ENCODE measurements around the gene GPBAR1. TPM values are rescaled to one million over a fixed set of nuclear protein-coding genes. Genes with fewer than 3 reads are reported as not detected.
A peak's percentile ranks its signal among the peaks of the same experiment; 100 is the strongest.
"Not testable (repeated sequence)": the region's sequence is repeated elsewhere in the genome, so short reads cannot be mapped to it uniquely, and the experiment has no call there.

The GPBAR1 gene
- total RNA-seq, 1 donor from 2014 or later, result 1.0 TPM

DNA sequence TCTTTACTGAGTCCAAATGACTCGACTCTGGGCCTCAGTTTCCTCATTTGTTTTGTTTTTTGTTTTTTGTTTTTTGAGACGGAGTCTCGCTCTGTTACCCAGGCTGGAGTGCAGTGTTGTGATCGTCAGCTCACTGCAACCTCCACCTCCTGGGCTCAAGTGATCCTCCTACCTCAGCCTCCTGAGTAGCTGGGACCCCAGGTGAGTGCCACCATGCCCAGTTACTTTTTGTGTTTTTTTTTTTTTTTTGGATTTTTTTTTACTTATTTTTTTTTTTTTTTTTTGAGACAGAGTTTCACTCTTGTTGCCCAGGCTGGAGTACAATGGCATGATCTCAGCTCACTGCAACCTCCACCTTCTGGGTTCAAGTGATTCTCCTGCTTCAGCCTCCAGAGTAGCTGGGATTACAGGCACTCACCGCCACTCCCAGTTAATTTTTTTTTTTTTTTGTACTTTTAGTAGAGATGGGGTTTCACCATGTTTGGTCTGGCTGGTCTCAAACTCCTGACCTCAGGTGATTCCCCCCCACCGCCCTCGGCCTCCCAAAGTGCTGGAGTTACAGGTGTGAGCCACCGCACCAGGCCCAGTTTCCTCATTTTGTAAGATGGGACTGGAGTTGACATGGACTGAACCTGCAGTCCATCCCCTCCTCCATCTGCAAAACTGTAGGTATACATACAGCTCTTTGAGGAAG, 12.5 kb downstream of the GPBAR1 start:
- not testable (repeated sequence) for H3K9me3 ChIP-seq (ENCODE audit: control insufficient read depth in 3 of 3, low read length in 3 of 3); H3K4me3 ChIP-seq (ENCODE audit: low read length in 3 of 3); H3K27me3 ChIP-seq (ENCODE audit: control insufficient read depth in 3 of 3, insufficient read depth in 3 of 3, low read length in 3 of 3)
- Histone ChIP-seq H3K4me1 (ENCODE audit: control insufficient read depth in 3 of 3, insufficient read depth in 3 of 3, low read length in 3 of 3) (peaks cover 43 to 56% (median 51%) of the 10 kb centered on the region in 3 donors), H3K27ac (ENCODE audit: low read depth, low read length) (peak overlapping the region; percentile 67), H3K36me3 (ENCODE audit: control insufficient read depth in 3 of 3, insufficient read depth in 3 of 3, low read length in 3 of 3) (peaks cover 40 to 48% (median 48%) of the 10 kb centered on the region in 3 donors), H3K9ac (ENCODE audit: low read depth in 1 of 3, low read length in 3 of 3) (peak overlapping the region in 1 of 3 donors; percentile 70)

DNA sequence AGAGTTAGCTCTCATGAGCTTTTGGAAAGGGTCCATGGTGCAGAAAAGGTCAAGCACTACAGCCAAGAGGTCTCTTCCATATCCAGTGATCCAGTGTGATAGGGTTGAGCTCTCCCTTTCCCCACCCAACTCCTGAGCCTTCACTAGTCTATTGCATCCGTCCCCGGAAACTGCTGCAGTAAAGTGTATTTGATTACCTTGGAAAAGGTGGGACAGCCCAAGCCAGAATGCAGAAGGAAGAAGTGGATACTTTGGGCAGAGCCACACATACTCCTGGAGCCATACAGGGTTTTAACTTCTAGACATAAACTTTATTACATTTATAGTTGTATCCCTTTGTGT, 13.1 kb downstream of the GPBAR1 start:
- H3K27ac ChIP-seq (ENCODE audit: low read depth, low read length), result no peak overlapping the region
- peaks cover 46 to 53% (median 53%) of the 10 kb centered on the region in 3 donors for H3K36me3 ChIP-seq (ENCODE audit: control insufficient read depth in 3 of 3, insufficient read depth in 3 of 3, low read length in 3 of 3)
- no peak overlapping the region for H3K9ac ChIP-seq (ENCODE audit: low read depth in 1 of 3, low read length in 3 of 3)
- H3K27me3 ChIP-seq (ENCODE audit: control insufficient read depth in 3 of 3, insufficient read depth in 3 of 3, low read length in 3 of 3), result no peaks in the 10 kb centered on the region
- H3K4me3 ChIP-seq (ENCODE audit: low read length in 3 of 3), result no peak overlapping the region
- peaks cover 43 to 59% (median 51%) of the 10 kb centered on the region in 3 donors for H3K4me1 ChIP-seq (ENCODE audit: control insufficient read depth in 3 of 3, insufficient read depth in 3 of 3, low read length in 3 of 3)
- H3K9me3 ChIP-seq (ENCODE audit: control insufficient read depth in 3 of 3, low read length in 3 of 3), result no peaks in the 10 kb centered on the region

DNA sequence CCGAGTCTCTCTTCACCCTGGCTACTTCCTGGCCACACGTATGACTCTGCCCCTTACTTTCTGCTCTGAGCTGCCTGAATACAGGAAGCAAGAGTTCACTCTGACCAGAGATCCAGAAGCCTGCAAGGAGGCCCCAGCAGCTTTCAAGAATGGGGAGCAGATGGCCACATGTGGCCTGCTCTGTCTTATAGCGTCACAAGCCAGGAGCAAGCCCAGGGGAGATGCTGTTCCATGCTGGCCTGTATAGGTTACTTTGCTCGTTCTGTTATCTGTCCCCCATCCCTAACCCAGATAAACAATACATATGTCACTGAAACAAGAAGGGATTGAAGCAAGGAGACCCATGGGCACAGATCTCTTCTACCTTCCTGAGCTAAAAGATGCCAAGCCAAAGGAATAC, 13.8 kb downstream of the GPBAR1 start:
- no peaks in the 10 kb centered on the region for H3K9me3 ChIP-seq (ENCODE audit: control insufficient read depth in 3 of 3, low read length in 3 of 3)
- H3K27ac ChIP-seq (ENCODE audit: low read depth, low read length), result peak overlapping the region; percentile 27
- H3K27me3 ChIP-seq (ENCODE audit: control insufficient read depth in 3 of 3, insufficient read depth in 3 of 3, low read length in 3 of 3), result no peaks in the 10 kb centered on the region
- H3K4me1 ChIP-seq (ENCODE audit: control insufficient read depth in 3 of 3, insufficient read depth in 3 of 3, low read length in 3 of 3), result peaks cover 36 to 58% (median 45%) of the 10 kb centered on the region in 3 donors
- peaks cover 53 to 60% (median 60%) of the 10 kb centered on the region in 3 donors for H3K36me3 ChIP-seq (ENCODE audit: control insufficient read depth in 3 of 3, insufficient read depth in 3 of 3, low read length in 3 of 3)
- peak overlapping the region in 2 of 3 donors; percentile 29 to 40 for H3K9ac ChIP-seq (ENCODE audit: low read depth in 1 of 3, low read length in 3 of 3)
- no peak overlapping the region for H3K4me3 ChIP-seq (ENCODE audit: low read length in 3 of 3)

DNA sequence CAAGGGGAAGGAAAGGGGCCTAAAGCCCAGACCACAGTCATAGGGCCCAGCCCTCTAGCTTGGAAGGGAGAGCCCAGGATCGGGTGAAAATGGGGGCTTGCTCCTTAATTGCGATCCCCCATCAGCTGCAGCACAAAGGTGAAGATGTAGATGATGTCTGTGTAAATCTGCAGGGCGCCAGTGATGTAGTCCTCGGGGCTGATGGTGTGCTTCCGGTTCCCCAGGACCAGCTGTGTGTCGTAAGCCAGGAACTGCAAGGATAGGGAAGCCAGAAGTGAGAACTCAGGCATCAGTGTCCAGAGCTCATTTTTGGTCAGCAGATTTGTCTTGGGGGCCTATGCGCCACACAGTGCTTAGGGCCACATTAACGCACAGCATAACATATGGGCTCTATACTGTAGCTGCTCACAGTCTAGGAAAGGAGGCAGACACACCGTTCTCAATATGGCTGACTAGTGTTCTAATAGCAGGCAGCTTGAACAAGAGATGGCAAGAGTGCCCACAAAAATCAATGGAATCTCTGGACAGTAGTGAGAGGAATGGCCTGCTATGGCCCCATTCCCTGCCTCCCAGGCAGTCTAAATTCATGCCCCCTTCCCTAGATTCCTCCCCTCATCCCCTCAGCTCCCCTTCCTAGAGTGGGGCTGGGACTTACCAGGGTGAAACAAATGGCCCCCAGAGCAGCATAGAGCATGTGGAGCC, 14.7 kb downstream of the GPBAR1 start:
- peaks cover 36 to 61% (median 47%) of the 10 kb centered on the region in 3 donors for H3K4me1 ChIP-seq (ENCODE audit: control insufficient read depth in 3 of 3, insufficient read depth in 3 of 3, low read length in 3 of 3)

DNA sequence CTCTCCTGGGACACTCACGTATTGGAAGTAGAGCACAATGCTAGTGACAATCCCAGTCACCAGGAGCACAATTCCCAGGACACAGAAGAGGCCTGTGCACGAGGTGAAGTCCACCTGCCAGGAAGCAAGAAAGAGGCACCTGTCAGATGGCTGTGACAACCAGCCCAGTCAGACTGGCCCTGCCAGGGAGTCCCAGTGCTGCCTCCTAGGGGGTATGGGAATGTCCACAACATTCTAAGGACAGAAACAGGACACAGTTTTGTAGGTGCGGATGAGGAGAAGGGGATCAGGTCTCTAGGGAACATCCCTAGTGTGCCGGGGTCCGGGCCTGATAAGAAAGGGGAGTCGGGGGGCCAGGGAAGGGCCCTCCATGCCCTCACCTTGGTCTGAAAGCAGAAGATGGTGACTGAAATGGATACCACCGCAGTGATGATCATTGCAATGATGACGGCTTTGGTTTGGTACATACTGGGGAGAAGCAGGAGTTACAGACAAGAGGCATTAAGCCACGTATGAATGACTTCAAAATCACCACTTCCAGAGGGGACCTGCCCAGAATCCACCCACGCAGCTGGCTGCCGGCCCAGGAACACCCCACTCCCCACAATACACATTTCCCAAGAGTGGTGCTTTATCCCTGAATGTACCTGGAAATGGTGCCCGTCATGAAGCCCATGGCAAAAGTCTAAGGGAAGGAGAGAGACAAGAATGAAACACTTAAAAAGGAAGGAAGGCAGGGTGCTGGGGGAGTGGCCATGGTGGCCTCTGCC, 16.4 kb downstream of the GPBAR1 start:
- Histone ChIP-seq H3K27me3 (ENCODE audit: control insufficient read depth in 3 of 3, insufficient read depth in 3 of 3, low read length in 3 of 3) (no peaks in the 10 kb centered on the region), H3K4me3 (ENCODE audit: low read length in 3 of 3) (no peak overlapping the region), H3K9ac (ENCODE audit: low read depth in 1 of 3, low read length in 3 of 3) (no peak overlapping the region), H3K27ac (ENCODE audit: low read depth, low read length) (no peak overlapping the region), H3K9me3 (ENCODE audit: control insufficient read depth in 3 of 3, low read length in 3 of 3) (no peaks in the 10 kb centered on the region), H3K4me1 (ENCODE audit: control insufficient read depth in 3 of 3, insufficient read depth in 3 of 3, low read length in 3 of 3) (peaks cover 30 to 57% (median 43%) of the 10 kb centered on the region in 3 donors), H3K36me3 (ENCODE audit: control insufficient read depth in 3 of 3, insufficient read depth in 3 of 3, low read length in 3 of 3) (peaks cover 65 to 83% (median 76%) of the 10 kb centered on the region in 3 donors)

More for the DNA sequence above, 14.7 kb downstream of the GPBAR1 start:
- no peak overlapping the region for H3K27ac ChIP-seq (ENCODE audit: low read depth, low read length)
- H3K27me3 ChIP-seq (ENCODE audit: control insufficient read depth in 3 of 3, insufficient read depth in 3 of 3, low read length in 3 of 3), result no peaks in the 10 kb centered on the region
- H3K4me3 ChIP-seq (ENCODE audit: low read length in 3 of 3), result no peak overlapping the region
- H3K9me3 ChIP-seq (ENCODE audit: control insufficient read depth in 3 of 3, low read length in 3 of 3), result no peaks in the 10 kb centered on the region
- H3K36me3 ChIP-seq (ENCODE audit: control insufficient read depth in 3 of 3, insufficient read depth in 3 of 3, low read length in 3 of 3), result peaks cover 62 to 70% (median 70%) of the 10 kb centered on the region in 3 donors
- no peak overlapping the region for H3K9ac ChIP-seq (ENCODE audit: low read depth in 1 of 3, low read length in 3 of 3)

DNA sequence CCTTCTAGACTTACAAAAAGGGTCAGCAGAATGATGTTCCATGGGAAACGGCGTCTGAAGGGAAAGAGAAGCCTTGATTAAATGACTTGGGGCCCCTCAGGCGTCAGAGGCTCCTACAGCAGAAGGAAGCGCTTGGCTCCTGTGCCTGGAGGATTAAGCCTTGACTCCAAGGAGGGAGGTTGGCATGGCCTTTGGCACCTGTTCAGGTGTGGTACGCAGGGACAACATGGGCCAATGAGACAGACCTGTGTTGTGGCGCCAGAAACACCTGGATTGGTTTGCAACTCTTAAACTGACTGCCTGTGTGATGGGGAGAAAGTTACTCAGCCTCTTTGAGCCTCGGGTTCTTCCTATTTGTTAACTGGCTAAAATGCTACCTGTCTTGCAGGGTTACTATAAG, 17.1 kb downstream of the GPBAR1 start:
- no peaks in the 10 kb centered on the region for H3K27me3 ChIP-seq (ENCODE audit: control insufficient read depth in 3 of 3, insufficient read depth in 3 of 3, low read length in 3 of 3)
- H3K9me3 ChIP-seq (ENCODE audit: control insufficient read depth in 3 of 3, low read length in 3 of 3), result no peaks in the 10 kb centered on the region
- peak overlapping the region in 1 of 3 donors; percentile 28 for H3K9ac ChIP-seq (ENCODE audit: low read depth in 1 of 3, low read length in 3 of 3)
- no peak overlapping the region for H3K4me3 ChIP-seq (ENCODE audit: low read length in 3 of 3)
- H3K36me3 ChIP-seq (ENCODE audit: control insufficient read depth in 3 of 3, insufficient read depth in 3 of 3, low read length in 3 of 3), result peaks cover 65 to 84% (median 76%) of the 10 kb centered on the region in 3 donors
- peaks cover 30 to 58% (median 43%) of the 10 kb centered on the region in 3 donors for H3K4me1 ChIP-seq (ENCODE audit: control insufficient read depth in 3 of 3, insufficient read depth in 3 of 3, low read length in 3 of 3)
- H3K27ac ChIP-seq (ENCODE audit: low read depth, low read length), result no peak overlapping the region

DNA sequence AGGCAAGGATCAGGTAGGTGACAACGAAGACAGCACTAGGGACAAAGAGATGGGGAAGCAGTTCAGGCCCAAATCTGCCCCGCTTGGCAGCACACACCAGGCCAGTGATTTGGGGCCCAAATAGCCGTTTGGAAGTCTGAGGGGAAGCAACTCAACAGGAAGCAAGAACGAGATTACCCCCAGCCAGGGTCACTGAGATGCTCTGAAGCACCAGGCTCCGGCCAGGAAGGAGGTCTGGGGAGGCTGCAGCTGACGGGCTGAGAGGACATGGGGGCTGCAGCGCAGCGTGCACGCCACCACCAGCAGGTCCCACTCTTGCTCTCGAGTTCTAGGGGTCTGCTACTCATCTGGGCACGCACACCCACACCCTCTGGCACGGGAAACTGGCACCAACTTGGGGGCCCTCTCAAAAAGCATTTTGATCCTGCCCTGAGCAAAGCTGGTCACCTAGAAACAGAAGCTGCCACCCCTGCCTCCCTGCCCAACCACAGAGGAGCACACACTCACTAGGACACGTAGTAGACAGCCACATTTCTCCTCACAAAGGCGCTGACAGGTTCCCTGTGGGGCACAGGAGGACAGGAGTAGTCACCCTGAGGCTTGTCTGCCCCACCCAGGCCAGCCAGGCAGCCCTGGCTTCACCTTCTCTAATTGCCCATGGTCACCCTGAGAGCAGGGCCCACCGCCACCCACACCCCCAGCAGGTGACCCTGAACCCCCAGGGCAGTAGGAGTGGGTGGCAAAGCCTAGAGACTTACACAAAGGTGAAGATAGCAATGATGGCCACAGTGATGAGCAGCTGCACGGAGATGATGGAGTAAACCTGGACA, 17.9 kb downstream of the GPBAR1 start:
- Histone ChIP-seq H3K27ac (ENCODE audit: low read depth, low read length) (no peak overlapping the region), H3K27me3 (ENCODE audit: control insufficient read depth in 3 of 3, insufficient read depth in 3 of 3, low read length in 3 of 3) (no peaks in the 10 kb centered on the region), H3K9ac (ENCODE audit: low read depth in 1 of 3, low read length in 3 of 3) (peak overlapping the region in 1 of 3 donors; percentile 28), H3K36me3 (ENCODE audit: control insufficient read depth in 3 of 3, insufficient read depth in 3 of 3, low read length in 3 of 3) (peaks cover 65 to 81% (median 76%) of the 10 kb centered on the region in 3 donors), H3K9me3 (ENCODE audit: control insufficient read depth in 3 of 3, low read length in 3 of 3) (no peaks in the 10 kb centered on the region), H3K4me3 (ENCODE audit: low read length in 3 of 3) (no peak overlapping the region), H3K4me1 (ENCODE audit: control insufficient read depth in 3 of 3, insufficient read depth in 3 of 3, low read length in 3 of 3) (peaks cover 34 to 61% (median 46%) of the 10 kb centered on the region in 3 donors)

- peaks cover 41 to 70% (median 54%) of the 10 kb centered on the region in 3 donors for H3K4me1 ChIP-seq (ENCODE audit: control insufficient read depth in 3 of 3, insufficient read depth in 3 of 3, low read length in 3 of 3)
- no peak overlapping the region for H3K27ac ChIP-seq (ENCODE audit: low read depth, low read length)
Measured at GRCh38 chr2:218280260-218280870, 19.6 kb downstream of the GPBAR1 start.

DNA sequence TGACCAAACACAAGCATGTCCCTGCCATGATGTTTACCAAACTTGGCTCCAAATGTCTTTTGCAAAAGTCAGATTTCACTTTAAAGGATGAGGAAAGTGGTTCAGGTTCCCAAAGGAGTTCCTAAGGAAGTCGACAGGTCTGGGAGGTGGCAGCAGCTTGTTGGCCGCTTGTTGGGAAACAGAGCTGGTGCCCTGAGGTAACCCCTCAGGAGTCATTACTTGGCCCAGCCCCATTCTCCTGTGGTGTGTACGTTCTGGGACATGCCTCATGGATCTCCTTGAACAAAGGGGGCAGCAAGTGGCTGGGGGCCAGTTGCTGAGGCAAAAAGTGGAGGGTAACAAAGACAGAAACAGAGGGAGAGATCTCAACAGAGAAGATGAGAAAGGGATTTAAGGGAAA, 20.6 kb downstream of the GPBAR1 start:
- Histone ChIP-seq H3K27me3 (ENCODE audit: control insufficient read depth in 3 of 3, insufficient read depth in 3 of 3, low read length in 3 of 3) (no peaks in the 10 kb centered on the region), H3K9me3 (ENCODE audit: control insufficient read depth in 3 of 3, low read length in 3 of 3) (no peaks in the 10 kb centered on the region), H3K4me3 (ENCODE audit: low read length in 3 of 3) (peak overlapping the region in 1 of 3 donors; percentile 32), H3K36me3 (ENCODE audit: control insufficient read depth in 3 of 3, insufficient read depth in 3 of 3, low read length in 3 of 3) (peaks cover 43 to 55% (median 49%) of the 10 kb centered on the region in 3 donors), H3K27ac (ENCODE audit: low read depth, low read length) (peak overlapping the region; percentile 100), H3K4me1 (ENCODE audit: control insufficient read depth in 3 of 3, insufficient read depth in 3 of 3, low read length in 3 of 3) (peaks cover 51 to 80% (median 60%) of the 10 kb centered on the region in 3 donors), H3K9ac (ENCODE audit: low read depth in 1 of 3, low read length in 3 of 3) (peak overlapping the region; percentile 65 to 98 (median 97))

More at GRCh38 chr2:218280260-218280870, 19.6 kb downstream of the GPBAR1 start:
- H3K27me3 ChIP-seq (ENCODE audit: control insufficient read depth in 3 of 3, insufficient read depth in 3 of 3, low read length in 3 of 3), result no peaks in the 10 kb centered on the region
- peaks cover 54 to 65% (median 60%) of the 10 kb centered on the region in 3 donors for H3K36me3 ChIP-seq (ENCODE audit: control insufficient read depth in 3 of 3, insufficient read depth in 3 of 3, low read length in 3 of 3)
- H3K9me3 ChIP-seq (ENCODE audit: control insufficient read depth in 3 of 3, low read length in 3 of 3), result no peaks in the 10 kb centered on the region
- peak overlapping the region in 1 of 3 donors; percentile 25 for H3K9ac ChIP-seq (ENCODE audit: low read depth in 1 of 3, low read length in 3 of 3)
- no peak overlapping the region for H3K4me3 ChIP-seq (ENCODE audit: low read length in 3 of 3)

All from skeletal muscle tissue (tissue), 4 donors.